ENCODE results near the gene FLNC.

FLNC gene

DNA sequence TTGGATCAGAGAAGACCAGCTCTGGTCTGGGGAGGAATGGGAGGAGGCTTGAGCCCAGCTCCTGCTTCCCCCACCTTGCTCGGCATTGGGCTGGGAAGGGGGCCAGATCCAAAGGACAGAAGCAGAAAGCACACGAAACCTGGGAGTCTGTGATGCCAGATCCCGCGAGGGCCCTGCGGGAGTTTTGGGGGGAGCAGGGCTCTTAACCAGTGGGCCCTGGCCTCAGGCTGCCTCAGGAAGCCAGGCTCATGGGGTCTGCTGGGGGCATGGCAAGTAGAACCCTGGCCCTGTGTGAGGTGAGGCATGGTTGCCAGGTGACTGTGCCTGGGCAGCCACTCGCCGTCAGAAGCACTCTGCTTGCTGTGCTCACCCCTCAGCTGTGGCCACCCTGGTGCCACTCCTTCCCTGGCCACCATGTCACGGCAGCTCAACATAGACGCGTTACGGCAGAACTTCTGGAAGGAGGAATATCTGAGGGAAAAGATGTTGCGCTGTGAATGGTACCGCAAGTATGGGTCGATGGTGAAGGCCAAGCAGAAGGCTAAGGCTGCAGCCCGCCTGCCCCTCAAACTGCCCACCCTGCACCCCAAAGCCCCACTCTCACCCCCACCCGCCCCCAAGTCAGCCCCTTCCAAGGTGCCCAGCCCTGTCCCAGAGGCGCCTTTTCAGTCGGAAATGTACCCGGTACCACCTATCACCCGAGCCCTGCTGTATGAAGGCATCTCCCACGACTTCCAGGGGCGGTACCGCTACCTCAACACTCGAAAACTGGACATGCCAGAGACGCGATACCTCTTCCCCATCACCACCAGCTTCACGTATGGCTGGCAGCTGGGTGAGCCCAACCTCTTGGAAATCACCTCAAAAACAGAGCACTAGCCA is 36.0 kb downstream of the FLNC start:
- DNase-seq (ENCODE audit: low read depth) = no peak

GRCh38 chr7:128867241-128867640 is 37.0 kb downstream of the FLNC start:
- no peak for DNase-seq (ENCODE audit: low read depth)

DNA sequence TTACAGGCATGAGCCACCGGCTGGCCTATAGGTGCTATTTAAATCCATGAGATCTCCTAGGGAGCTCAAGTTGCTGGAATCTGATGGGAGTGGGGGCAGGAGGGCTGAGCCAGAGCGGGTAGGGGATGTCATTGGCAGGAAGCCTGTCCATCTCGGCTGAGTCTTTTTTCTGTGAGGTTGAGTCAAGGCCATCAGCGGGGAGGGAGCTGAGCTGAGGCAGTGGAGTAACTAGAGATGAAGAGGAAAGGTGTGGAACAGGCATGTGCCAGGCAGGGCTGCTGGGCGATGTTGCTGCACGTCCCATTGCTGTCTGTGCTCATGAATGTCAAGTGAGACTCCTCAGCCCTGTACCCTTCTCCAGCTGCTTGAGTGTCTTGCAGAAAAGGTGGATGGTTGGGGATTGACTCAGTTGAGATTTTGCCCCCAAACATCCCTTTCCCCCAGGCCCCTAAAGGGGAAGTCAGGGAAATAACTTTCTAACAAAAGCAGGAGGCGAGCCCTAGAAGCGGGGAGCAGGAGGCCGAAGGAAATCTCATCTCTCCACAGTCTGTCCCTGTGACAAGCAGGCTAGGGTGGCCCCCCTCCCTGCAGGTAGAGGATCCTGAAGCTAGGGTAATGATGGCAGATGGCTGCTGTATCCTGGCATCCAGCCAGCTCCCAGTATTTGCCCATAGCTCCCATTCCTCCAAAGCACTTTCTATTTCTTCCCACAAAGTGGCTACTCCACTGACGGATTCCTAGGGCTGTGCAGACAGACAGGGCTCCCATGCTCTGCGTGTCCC is 37.8 kb downstream of the FLNC start:
- no peak for DNase-seq (ENCODE audit: low read depth)

GRCh38 chr7:128868624-128869137 is 38.5 kb downstream of the FLNC start:
- DNase-seq (ENCODE audit: low read depth) = no peak

DNA sequence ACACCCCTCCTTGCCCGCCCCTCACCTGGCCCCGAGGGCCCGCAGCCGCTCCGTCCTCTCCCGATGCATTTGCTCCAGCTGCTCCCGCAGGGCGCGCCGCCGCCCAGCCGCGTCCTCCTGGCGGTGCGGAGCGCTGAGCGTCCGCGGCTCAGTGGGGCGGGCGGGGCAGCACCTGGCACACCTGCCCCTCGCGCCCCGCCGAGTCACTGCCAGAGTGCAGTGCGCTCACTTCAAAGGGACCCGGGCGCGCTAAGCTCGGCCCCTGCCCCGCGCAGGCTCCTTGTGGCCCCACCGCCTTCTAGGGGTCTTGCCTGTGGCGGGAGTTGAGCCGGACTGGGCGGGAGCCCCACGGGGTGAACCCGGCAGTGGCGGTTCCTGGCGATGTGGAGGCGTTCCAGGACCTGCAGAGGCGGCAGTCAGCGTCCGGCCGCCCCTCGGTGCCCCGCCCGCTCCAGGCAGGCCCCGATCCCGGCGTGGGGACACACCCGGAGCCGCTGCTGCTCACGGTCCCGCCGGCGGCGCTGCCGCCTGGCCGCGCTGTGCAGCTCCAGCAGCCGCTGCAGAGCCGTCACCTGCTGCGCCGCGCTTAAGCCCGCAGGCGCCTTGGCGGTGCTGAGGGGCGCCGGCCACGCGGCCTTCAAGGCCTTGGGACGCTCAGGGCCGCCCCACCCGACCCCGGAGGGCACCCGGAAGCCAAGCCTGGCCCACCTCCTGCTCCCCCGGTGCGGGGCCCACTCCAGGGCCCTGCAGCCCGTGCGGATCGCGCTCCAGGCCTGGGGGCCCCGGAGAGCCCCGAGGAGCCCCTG is 39.1 kb downstream of the FLNC start:
- DNase-seq (ENCODE audit: low read depth) = peak; percentile 4

- DNase-seq (ENCODE audit: low read depth) = no peak
These were observed 39.7 kb downstream of the FLNC start for GRCh38 chr7:128869944-128870285.

DNA sequence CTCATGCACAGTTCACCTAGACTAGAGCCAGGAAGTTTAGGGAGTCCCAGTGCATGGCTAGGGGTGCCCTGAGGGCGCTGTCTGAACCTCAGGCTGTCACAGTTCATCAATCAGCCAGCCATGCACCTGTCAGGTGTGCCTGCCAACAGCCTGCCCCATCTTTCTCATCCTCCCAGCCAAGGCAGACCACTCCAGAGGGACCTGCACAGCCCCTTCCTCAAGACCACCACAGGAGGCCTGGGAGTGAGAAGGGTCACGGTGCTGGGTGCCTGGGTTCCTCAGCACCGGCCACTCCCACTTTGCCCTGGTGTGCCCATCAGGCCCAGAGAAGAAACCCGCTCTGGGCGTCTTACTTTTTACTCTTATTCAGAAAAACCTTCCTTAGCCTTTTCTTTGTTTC is 40.8 kb downstream of the FLNC start:
- no peak for DNase-seq (ENCODE audit: low read depth)

- DNase-seq (ENCODE audit: low read depth) = no peak
These were observed 42.2 kb downstream of the FLNC start for GRCh38 chr7:128872394-128872824.

DNA sequence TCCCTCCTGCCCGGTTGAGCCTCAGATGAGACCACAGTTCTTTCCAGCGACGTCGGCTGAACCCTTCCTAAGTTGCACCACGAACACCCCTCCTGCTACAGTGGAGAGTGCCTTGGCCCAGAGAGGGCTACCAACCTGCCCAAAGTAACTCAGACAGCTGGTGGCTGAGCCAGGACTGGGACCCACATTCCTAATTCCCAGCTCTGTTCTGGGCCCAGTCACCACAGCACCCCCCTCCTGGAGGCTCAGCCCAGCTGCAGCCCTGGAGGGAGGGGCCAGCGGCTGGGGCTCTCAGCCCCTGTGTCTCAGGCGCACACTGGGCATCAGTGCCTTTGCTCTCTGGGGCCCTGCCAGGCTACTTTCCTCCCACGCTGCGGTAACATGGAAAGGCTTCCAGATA is 43.0 kb downstream of the FLNC start:
- no peak for DNase-seq (ENCODE audit: low read depth)

DNA sequence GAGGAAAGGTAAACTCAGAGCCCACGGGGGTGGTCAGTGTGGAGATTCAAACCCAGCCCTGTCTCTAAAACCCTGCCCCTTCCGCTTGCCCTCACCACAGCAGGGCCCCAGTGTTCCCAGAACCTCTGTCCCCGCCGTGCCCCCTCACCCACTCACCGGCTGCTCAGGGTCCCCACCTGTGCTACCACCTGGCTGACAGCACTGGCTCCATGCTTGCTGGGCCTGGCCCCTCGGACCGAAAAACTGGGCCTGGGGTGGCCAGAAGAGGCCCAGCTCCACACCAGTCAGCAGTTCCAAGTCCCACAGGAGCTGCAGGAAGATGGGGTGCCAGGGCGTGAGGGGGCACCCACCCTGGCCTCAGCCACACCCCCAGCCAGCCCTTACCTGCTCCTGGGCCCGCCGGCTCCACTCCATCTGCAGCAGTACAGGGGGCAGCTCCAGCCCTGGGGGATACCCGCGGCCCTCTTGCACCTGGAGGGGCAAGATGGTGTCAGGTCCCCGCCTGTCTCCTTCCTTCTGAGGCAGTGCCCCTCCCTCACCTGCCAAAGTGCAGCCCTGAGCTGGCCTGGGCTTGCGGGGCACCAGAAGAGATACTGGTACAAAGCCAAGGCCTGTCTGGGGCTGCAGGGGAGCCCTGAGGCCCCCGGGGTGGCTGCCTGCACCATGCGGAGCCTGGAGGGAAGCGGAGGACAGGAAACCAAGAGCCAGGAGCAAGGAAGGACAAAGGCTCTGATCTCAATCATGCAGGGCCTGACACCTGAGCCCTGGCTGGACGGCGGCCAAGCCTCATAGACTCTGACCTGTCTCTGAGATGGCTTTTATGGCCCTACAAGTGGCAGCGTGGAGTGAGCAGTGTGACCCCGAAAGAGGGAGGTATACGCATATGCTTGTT is 44.2 kb downstream of the FLNC start:
- no peak for DNase-seq (ENCODE audit: low read depth)

- DNase-seq (ENCODE audit: low read depth) = no peak
These were observed 45.3 kb downstream of the FLNC start for GRCh38 chr7:128875523-128875948.

GRCh38 chr7:128876127-128876526 is 45.9 kb downstream of the FLNC start:
- DNase-seq (ENCODE audit: low read depth) = no peak

DNA sequence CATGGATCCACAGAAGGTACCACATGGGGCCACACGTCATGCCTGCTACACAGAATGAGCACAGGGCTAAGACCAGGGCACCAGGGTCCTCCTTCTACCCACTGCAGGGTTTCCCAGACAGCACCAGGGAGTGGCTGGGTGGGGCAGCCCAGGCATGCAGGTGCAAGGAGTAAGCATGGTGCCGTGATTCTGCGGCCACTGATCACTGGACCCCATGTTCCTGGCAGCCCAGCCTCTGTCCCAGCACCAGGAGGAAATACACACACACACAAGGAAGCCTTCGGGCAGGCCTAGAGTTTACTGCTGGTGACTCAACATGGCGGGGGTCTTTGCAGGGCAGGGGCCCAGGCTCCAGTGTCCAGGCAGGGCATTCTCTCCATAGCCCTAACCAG is 46.4 kb downstream of the FLNC start:
- DNase-seq (ENCODE audit: low read depth) = no peak

- DNase-seq (ENCODE audit: low read depth) = no peak
These were observed 47.0 kb downstream of the FLNC start for GRCh38 chr7:128876978-128877755.

DNA sequence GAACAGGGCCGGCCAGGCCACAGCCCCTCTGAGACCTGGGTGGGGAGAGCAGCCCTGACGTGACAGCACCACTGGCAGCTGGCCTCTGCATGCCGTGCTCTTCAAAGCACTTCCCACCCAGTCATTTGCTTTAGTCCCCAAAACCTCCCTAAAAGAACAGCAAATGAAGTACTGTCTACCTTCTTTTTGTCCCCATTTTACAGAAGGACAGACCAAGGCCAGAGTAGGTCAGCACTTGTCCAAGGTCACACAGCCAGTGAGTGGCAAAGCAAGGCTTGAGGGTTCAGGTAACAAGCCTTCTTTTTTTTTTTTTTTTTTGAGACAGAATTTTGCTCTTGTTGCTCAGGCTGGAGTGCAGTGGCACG is 47.5 kb downstream of the FLNC start:
- DNase-seq (ENCODE audit: low read depth) = no peak

- DNase-seq (ENCODE audit: low read depth) = no peak
These were observed 48.3 kb downstream of the FLNC start for GRCh38 chr7:128878226-128879105.

DNA sequence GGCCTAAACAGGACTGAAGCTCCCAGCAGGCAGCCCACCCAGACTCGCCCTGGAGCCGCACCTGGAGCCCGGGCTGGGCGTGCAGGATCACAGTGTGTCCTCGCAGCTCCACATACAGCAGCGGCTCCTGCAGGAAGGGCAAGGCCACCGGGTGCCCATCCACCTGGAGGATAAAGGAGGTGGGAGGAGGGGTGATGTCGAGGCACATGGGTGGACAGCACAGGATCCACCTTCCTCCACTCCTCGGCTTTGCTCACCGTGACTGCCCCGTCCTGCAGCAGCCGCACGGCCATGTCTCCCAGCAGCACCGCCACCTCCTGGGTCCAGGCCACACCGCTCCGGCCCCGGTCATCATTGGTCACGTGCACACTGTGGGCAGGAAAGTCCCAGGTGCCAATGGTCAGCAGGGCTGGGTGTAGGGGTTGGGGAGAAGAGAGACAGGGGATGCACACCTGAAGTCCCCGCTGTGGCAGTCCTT is 49.3 kb downstream of the FLNC start:
- DNase-seq (ENCODE audit: low read depth) = no peak

GRCh38 chr7:128879939-128880746 is 49.9 kb downstream of the FLNC start:
- DNase-seq (ENCODE audit: low read depth) = no peak
